HCT116 (cell line): ENCODE data around the gene MCFD2. TPM values are rescaled to one million over a fixed set of nuclear protein-coding genes. Genes with fewer than 3 reads are reported as not detected.

ENCODE experiments used
- ATAC-seq: fragments of 200-7000 bp; cut with Tn5 transposase; 2 replicates; pipeline ENCODE4 v1.9.1; 2020; ENCODE audit warnings: mild to moderate bottlenecking, moderate library complexity
- BruUV-seq: library from RNA; stranded (reverse); fragments of 400-500 nt; replicated peaks from 2 replicates; lab custom pipeline; 2021; lab: Mats Ljungman, UMichigan
- CTCF ChIA-PET: fragments of 300-600 bp; sonication (Branson Sonifier 250); formaldehyde crosslinking; loops from one replicate; lab custom pipeline; 2021; ENCODE audit warnings: antibody characterized with exemption; lab: Charles Lee
- POLR2A ChIA-PET: fragments of 300-600, 350-600 bp; sonication (Branson Sonifier 250); formaldehyde crosslinking; loops from one replicate; lab custom pipeline; 2021; ENCODE audit warnings: antibody characterized with exemption; lab: Charles Lee
- RAD21 ChIA-PET, 2 experiments: fragments of 300-600 bp; sonication (Branson Sonifier 250); formaldehyde crosslinking; loops; one replicate each; lab custom pipeline; 2023; ENCODE audit warnings: low total read pairs in 2 of 2; ENCODE audit not compliant: uncharacterized antibody in 2 of 2, unreplicated experiment in 2 of 2, low non-redundant PET in 1 of 2; lab: Charles Lee
- DNase-seq: peaks from one replicate; pipeline ENCODE4 v3.0.0-alpha.2; 2010; ENCODE audit warnings: low read depth, low spot score
- H2AFZ ChIP-seq: fragments of 200-600 bp; shearing (Covaris generic), sonication (generic); 2 replicates; pipeline ENCODE4 v1.6.1; 2017; ENCODE audit warnings: low read depth, mixed run types, mixed read lengths, antibody characterized with exemption, low read length; ENCODE audit not compliant: poor library complexity, severe bottlenecking
- H3K27ac ChIP-seq: 2 replicates; pipeline ENCODE4 v1.5.1; 2012; ENCODE audit warnings: low read depth, low read length
- H3K27me3 ChIP-seq: fragments of 200-600 bp; sonication (generic); 2 replicates; pipeline ENCODE4 v1.6.1; 2016; ENCODE audit warnings: mixed run types, low read length, mixed read lengths; ENCODE audit not compliant: insufficient read depth
- H3K36me3 ChIP-seq, 2 experiments: fragments of 200-500 bp in 1 of 2; fragments of 200-600 bp in 1 of 2; sonication (Bioruptor generic) in 1 of 2; sonication (generic) in 1 of 2; 2 replicates each; pipeline versions ENCODE4 v1.5.1 to v1.6.1; 2014 to 2016; ENCODE audit warnings: low read length in 2 of 2, inconsistent platforms in 1 of 2, mixed read lengths in 1 of 2, mixed run types in 1 of 2; ENCODE audit not compliant: insufficient read depth in 2 of 2, control insufficient read depth in 1 of 2
- H3K4me1 ChIP-seq, 2 experiments: fragments of 200-600 bp in 1 of 2; sonication (generic) in 1 of 2; 2 replicates each; pipeline versions ENCODE4 v1.5.1 to v1.6.1; 2012 to 2017; ENCODE audit warnings: low read length in 2 of 2, inconsistent platforms in 1 of 2, mild to moderate bottlenecking in 1 of 2, mixed read lengths in 1 of 2, mixed run types in 1 of 2, moderate library complexity in 1 of 2; ENCODE audit not compliant: insufficient read depth in 2 of 2, control insufficient read depth in 1 of 2
- H3K4me2 ChIP-seq: fragments of 200-600 bp; sonication (generic); 2 replicates; pipeline ENCODE4 v1.6.1; 2017; ENCODE audit warnings: mixed run types, low read length, mixed read lengths
- H3K4me3 ChIP-seq, 2 experiments: fragments of 200-600 bp in 1 of 2; sonication (generic) in 1 of 2; replicated peaks in 1 of 2; 2 replicates each; pipeline ENCODE4 v1.5.1; 2011 to 2016; ENCODE audit warnings: low read length in 2 of 2, control low read depth in 1 of 2, low read depth in 1 of 2, mild to moderate bottlenecking in 1 of 2, mixed read lengths in 1 of 2, mixed run types in 1 of 2
- H3K79me2 ChIP-seq: fragments of 200-600 bp; sonication (generic); 2 replicates; pipeline ENCODE4 v1.6.1; 2017; ENCODE audit warnings: mild to moderate bottlenecking, mixed run types, low read length, moderate library complexity, mixed read lengths; ENCODE audit not compliant: insufficient read depth
- H3K9ac ChIP-seq: fragments of 200-600 bp; sonication (generic); 2 replicates; pipeline ENCODE4 v1.6.1; 2016; ENCODE audit warnings: low read length, mixed read lengths
- H3K9me2 ChIP-seq: fragments of 200-600 bp; sonication (generic), shearing (Covaris generic); 2 replicates; pipeline ENCODE4 v1.6.1; 2017; ENCODE audit warnings: mixed run types, mild to moderate bottlenecking, moderate library complexity; ENCODE audit not compliant: insufficient read depth
- H3K9me3 ChIP-seq, 2 experiments: fragments of 200-500 bp in 1 of 2; fragments of 200-600 bp in 1 of 2; sonication (Bioruptor generic) in 1 of 2; sonication (generic) in 1 of 2; 2 replicates each; pipeline ENCODE4 v1.6.1; 2014 to 2017; ENCODE audit warnings: low read length in 2 of 2, mixed read lengths in 2 of 2, inconsistent platforms in 1 of 2, low read depth in 1 of 2, mild to moderate bottlenecking in 1 of 2, mixed run types in 1 of 2, moderate library complexity in 1 of 2; ENCODE audit not compliant: control insufficient read depth in 1 of 2, insufficient read depth in 1 of 2
- H4K20me1 ChIP-seq: fragments of 200-600 bp; sonication (generic), shearing (Covaris generic); 2 replicates; pipeline ENCODE4 v1.6.1; 2017; ENCODE audit warnings: mixed run types, mild to moderate bottlenecking, moderate library complexity; ENCODE audit not compliant: insufficient read depth
- EGR1 ChIP-seq: IDR thresholded peaks from 2 replicates; pipeline ENCODE4 v1.6.1; 2012; ENCODE audit warnings: low read depth
- EZH2 ChIP-seq: fragments of 200-600 bp; sonication (generic); IDR thresholded peaks from 2 replicates; pipeline ENCODE4 v1.6.1; 2017; ENCODE audit warnings: antibody characterized with exemption, mixed run types
- FOSL1 ChIP-seq: IDR thresholded peaks from 2 replicates; pipeline ENCODE4 v1.6.1; 2012; ENCODE audit warnings: low read depth
- SIN3A ChIP-seq: IDR thresholded peaks from 2 replicates; pipeline ENCODE4 v1.6.1; 2012; ENCODE audit warnings: low read depth
- SP1 ChIP-seq: IDR thresholded peaks from 2 replicates; pipeline ENCODE4 v1.6.1; 2012; ENCODE audit warnings: low read depth
- SRF ChIP-seq: IDR thresholded peaks from 2 replicates; pipeline ENCODE4 v1.6.1; 2012; ENCODE audit warnings: low read depth
- TCF7L2 ChIP-seq: IDR thresholded peaks from 2 replicates; pipeline ENCODE4 v1.7.0; 2011; ENCODE audit warnings: borderline replicate concordance, inconsistent platforms; ENCODE audit not compliant: insufficient read depth, insufficient read length; ENCODE audit errors: extremely low read depth
- ZFX ChIP-seq: fragments of 450-650 bp; IDR thresholded peaks from 2 replicates; pipeline ENCODE4 v1.6.1; 2017
- intact Hi-C: fragments of 100-400 bp; cut with micrococcal nuclease; formaldehyde crosslinking; loops from 2 replicates; pipeline ENCODE4 v1.10.0; 2022
- total RNA-seq: library from RNA; stranded (reverse); gene quantifications from one replicate; pipeline ENCODE4 v1.2.1, GENCODE V29; 2021; ENCODE audit not compliant: unreplicated experiment
- TF ChIP-seq, protein P1 (sequence below): IDR thresholded peaks from 2 replicates; pipeline ENCODE4 v1.6.1; 2012
- TF ChIP-seq, protein P2 (sequence below): IDR thresholded peaks from 2 replicates; pipeline ENCODE4 v1.6.1; 2011; ENCODE audit warnings: mild to moderate bottlenecking, low read length, moderate library complexity; ENCODE audit not compliant: insufficient replicate concordance; ENCODE audit errors: extremely low read depth
- TF ChIP-seq, protein P3 (sequence below): IDR thresholded peaks from 2 replicates; pipeline ENCODE4 v1.6.1; 2012

MCFD2 gene
- total RNA-seq, 1 experiment from 2014 or later = 73.9 TPM

DNA sequence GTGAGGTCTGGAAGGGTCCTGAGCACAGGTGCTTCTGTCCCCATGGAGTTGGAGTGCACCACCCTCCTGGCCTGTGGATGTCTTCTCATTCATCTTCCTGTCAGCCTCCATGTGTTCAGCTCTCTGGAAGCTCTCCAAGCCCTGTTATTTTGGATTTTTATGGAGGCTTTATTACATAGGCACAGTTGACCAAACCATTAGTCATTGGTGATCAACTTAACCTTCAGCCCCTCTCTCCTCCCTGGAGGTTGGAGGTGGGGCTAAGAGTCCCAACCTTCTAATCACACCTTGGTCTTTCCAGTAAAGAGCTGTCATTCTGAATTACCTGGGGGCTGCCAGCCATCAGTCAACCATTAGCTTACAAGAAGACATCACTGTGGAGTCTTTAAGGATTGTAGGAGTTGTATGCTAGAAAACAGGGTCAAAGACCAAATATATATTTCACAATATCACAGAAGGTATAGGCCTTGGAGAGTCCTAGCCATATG lies 7.5 kb upstream of the MCFD2 start:
- Histone ChIP-seq H4K20me1 (no peaks in the 10 kb centered on the region), H3K79me2 (no peaks in the 10 kb centered on the region), H3K27me3 (no peaks in the 10 kb centered on the region), H3K4me2 (peak overlapping the region; percentile 26), H3K9ac (no peak overlapping the region), H3K9me2 (no peaks in the 10 kb centered on the region), H3K4me1 (peaks cover 3 to 30% of the 10 kb centered on the region in 2 experiments; a peak in 2 of 4 replicates), H3K36me3 (no peaks in the 10 kb centered on the region), H3K27ac (no peak overlapping the region), H3K9me3 (peaks cover 9 to 11% of the 10 kb centered on the region in 2 experiments; a peak in 1 of 4 replicates), H2AFZ (no peak overlapping the region), H3K4me3 (no peak overlapping the region)
- ChIA-PET POLR2A (no interaction called here), RAD21 (no interaction called here), CTCF (interaction anchor here (1.2 kb wide), 1 partner anchor 9 kb away, joined by 3 read pairs; no protein-coding TSS in a partner anchor)
- TF ChIP-seq EZH2 = no peak
- TF ChIP-seq SIN3A = no peak
- TF ChIP-seq TCF7L2 = no peak
- TF ChIP-seq, protein P1, sequence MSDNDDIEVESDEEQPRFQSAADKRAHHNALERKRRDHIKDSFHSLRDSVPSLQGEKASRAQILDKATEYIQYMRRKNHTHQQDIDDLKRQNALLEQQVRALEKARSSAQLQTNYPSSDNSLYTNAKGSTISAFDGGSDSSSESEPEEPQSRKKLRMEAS = peak; percentile 42; the same call in 1 of the 2 replicates
- no peak for TF ChIP-seq EGR1
- TF ChIP-seq SP1 = peak; percentile 31; the same call in 1 of the 2 replicates
- TF ChIP-seq ZFX = no peak
- TF ChIP-seq, protein P2, sequence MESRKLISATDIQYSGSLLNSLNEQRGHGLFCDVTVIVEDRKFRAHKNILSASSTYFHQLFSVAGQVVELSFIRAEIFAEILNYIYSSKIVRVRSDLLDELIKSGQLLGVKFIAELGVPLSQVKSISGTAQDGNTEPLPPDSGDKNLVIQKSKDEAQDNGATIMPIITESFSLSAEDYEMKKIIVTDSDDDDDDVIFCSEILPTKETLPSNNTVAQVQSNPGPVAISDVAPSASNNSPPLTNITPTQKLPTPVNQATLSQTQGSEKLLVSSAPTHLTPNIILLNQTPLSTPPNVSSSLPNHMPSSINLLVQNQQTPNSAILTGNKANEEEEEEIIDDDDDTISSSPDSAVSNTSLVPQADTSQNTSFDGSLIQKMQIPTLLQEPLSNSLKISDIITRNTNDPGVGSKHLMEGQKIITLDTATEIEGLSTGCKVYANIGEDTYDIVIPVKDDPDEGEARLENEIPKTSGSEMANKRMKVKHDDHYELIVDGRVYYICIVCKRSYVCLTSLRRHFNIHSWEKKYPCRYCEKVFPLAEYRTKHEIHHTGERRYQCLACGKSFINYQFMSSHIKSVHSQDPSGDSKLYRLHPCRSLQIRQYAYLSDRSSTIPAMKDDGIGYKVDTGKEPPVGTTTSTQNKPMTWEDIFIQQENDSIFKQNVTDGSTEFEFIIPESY = no peak
- TF ChIP-seq SRF = no peak
- TF ChIP-seq, protein P3, sequence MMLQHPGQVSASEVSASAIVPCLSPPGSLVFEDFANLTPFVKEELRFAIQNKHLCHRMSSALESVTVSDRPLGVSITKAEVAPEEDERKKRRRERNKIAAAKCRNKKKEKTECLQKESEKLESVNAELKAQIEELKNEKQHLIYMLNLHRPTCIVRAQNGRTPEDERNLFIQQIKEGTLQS = no peak
- TF ChIP-seq FOSL1 = peak; percentile 38
- no TSS peak for BruUV-seq
- no peak for DNase-seq
- intact Hi-C loops = no loop called here
- peak; percentile 62; the same call in 1 of the 2 replicates for ATAC-seq
